Measurements from ENCODE around the gene GLOD5. TPM values are rescaled to one million over a fixed set of nuclear protein-coding genes. Genes with fewer than 3 reads are reported as not detected.

GLOD5 gene
- total and polyA plus RNA-seq, 9 of the 15 experiments (the other 6 are each of a cell fraction or from before 2014, with no cell fraction given): 0.27 to 4.4 (median 2.2) TPM

DNA sequence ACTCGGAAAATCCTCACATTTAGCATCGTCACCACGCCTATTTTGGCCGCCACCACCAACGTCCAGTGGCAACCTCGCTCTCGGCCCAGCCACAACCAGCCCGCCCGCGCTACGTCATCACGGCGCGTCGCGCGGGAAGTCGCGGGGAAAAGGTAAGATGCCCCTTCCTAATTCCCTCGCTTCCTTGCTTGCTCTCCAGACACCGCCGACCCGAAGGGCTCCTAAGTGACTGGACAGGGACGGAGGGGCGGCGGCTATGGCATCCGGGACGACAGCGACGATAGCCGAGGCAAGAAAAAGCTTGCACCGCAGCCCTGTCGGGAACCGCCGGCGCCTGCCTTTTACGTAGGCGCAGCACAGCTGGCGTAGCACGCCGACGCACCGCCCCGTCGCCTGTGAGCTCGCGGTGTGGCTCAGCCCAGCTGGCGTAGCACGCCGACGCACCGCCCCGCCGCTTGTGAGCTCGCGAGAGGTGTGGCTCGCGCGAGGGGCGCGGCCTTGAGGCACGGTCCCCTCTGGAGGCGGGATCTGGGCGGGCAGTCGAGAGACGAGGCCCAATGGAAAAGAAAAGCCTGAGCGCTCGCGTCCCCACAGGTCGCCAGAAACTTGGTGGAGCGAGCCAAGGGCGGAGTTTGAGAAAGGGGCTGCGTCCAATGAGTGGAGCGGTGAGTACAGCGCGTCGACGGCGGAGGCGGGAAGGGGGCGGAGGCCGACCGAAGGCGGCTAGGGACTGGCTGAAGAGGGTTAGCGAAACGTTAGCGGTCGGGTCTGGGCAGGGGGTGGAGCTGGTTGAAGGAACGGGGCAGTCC lies 39.9 kb downstream of the GLOD5 start, which contains the start of gene HDAC6 (continued):
- TF ChIP-seq SP1 (CRISPR knock-in tag; IDR thresholded peaks at IDR 0.05): peak; percentile 97
- TF ChIP-seq, protein P1, sequence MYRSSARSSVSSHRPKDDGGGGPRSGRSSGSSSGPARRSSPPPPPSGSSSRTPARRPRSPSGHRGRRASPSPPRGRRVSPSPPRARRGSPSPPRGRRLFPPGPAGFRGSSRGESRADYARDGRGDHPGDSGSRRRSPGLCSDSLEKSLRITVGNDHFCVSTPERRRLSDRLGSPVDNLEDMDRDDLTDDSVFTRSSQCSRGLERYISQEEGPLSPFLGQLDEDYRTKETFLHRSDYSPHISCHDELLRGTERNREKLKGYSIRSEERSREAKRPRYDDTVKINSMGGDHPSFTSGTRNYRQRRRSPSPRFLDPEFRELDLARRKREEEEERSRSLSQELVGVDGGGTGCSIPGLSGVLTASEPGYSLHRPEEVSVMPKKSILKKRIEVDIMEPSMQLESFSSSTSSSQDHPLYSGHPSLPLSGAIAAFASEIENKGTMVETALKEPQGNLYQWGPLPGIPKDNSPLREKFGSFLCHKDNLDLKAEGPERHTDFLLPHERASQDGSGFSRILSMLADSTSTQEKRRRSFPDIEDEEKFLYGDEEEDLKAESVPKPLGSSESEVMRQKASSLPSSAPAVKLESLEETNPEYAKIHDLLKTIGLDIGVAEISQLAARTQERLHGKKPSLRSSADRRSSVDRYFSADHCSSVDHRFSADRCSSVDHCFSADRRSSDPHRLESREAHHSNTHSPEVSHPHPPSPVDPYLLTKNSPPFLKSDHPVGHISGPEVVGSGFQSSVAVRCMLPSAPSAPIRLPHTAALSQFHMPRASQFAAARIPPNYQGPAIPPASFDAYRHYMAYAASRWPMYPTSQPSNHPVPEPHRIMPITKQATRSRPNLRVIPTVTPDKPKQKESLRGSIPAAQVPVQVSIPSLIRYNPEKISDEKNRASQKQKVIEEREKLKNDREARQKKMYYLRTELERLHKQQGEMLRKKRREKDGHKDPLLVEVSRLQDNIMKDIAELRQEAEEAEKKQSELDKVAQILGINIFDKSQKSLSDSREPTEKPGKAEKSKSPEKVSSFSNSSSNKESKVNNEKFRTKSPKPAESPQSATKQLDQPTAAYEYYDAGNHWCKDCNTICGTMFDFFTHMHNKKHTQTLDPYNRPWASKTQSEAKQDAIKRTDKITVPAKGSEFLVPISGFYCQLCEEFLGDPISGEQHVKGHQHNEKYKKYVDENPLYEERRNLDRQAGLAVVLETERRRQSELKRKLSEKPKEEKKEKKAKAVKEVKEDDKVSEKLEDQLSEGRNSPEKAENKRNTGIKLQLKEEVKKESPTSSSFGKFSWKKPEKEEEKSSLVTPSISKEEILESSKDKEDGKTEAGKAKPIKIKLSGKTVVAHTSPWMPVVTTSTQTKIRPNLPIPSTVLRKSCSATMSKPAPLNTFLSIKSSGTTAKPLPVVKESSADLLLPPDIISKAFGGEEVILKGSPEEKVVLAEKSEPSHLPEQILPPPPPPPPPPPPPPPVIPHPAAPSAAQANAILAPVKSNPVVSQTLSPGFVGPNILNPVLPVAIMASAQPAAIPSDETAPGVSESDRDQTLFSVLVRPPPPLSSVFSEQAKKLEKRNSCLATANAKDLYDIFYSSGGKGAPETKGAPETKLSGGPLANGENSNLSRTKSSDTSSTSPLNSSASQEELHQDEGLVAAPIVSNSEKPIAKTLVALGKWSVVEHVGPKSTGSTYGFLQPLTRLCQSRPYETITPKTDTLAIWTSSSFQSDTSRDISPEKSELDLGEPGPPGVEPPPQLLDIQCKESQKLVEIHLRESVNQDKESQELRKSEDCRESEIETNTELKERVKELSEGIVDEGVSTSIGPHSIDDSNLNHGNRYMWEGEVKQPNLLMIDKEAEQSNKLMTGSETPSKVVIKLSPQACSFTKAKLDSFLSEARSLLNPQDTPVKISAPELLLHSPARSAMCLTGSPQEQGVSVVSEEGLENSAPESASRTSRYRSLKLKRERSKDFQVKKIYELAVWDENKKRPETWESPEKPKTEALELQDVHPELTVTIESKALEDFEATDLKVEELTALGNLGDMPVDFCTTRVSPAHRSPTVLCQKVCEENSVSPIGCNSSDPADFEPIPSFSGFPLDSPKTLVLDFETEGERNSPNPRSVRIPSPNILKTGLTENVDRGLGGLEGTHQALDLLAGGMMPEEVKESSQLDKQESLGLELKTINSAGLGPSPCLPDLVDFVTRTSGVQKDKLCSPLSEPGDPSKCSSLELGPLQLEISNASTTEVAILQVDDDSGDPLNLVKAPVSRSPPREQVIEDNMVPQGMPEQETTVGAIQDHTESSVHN (IDR thresholded peaks at IDR 0.05; ENCODE audit: borderline replicate concordance in 1 of 2, low read depth in 1 of 2): no peak
- no peak for TF ChIP-seq RHOXF2B (CRISPR knock-in tag; conservative IDR thresholded peaks at IDR 0.05)
- peak; percentile 8; the same call in 1 of the 2 replicates for TF ChIP-seq SUPT5H (IDR thresholded peaks at IDR 0.05)
- TF ChIP-seq HNRNPL (IDR thresholded peaks at IDR 0.05; ENCODE audit: low read depth, low read length): no peak
- TF ChIP-seq L3MBTL2 (IDR thresholded peaks at IDR 0.05): peak; percentile 71; the same call in 1 of the 2 replicates
- no peak for TF ChIP-seq BRCA1 (IDR thresholded peaks at IDR 0.05)
- no peak for TF ChIP-seq BRCA1 (CRISPR knock-in tag; IDR thresholded peaks at IDR 0.05)
- no peak for TF ChIP-seq NONO (IDR thresholded peaks at IDR 0.05; ENCODE audit: low read depth in 2 of 2, low read length in 1 of 2)
- no peak for TF ChIP-seq PHF21A (IDR thresholded peaks at IDR 0.05; ENCODE audit: borderline replicate concordance, low read depth)
- no peak for TF ChIP-seq FOSL1 (tag; conservative IDR thresholded peaks at IDR 0.05)
- no peak for TF ChIP-seq OTX1 (CRISPR knock-in tag; IDR thresholded peaks at IDR 0.05)
- no peak for TF ChIP-seq CBFB (CRISPR knock-in tag; IDR thresholded peaks at IDR 0.05)
- no peak for TF ChIP-seq KDM2B (CRISPR knock-in tag; IDR thresholded peaks at IDR 0.05)
- TF ChIP-seq, protein P2, sequence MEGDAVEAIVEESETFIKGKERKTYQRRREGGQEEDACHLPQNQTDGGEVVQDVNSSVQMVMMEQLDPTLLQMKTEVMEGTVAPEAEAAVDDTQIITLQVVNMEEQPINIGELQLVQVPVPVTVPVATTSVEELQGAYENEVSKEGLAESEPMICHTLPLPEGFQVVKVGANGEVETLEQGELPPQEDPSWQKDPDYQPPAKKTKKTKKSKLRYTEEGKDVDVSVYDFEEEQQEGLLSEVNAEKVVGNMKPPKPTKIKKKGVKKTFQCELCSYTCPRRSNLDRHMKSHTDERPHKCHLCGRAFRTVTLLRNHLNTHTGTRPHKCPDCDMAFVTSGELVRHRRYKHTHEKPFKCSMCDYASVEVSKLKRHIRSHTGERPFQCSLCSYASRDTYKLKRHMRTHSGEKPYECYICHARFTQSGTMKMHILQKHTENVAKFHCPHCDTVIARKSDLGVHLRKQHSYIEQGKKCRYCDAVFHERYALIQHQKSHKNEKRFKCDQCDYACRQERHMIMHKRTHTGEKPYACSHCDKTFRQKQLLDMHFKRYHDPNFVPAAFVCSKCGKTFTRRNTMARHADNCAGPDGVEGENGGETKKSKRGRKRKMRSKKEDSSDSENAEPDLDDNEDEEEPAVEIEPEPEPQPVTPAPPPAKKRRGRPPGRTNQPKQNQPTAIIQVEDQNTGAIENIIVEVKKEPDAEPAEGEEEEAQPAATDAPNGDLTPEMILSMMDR (IDR thresholded peaks at IDR 0.05 in 2 of 3, conservative IDR thresholded peaks at IDR 0.05 in 1 of 3; ENCODE audit: insufficient read depth in 2 of 3, low read depth in 1 of 3, low read length in 3 of 3): no peak
- no peak for TF ChIP-seq HDAC6 (IDR thresholded peaks at IDR 0.05; ENCODE audit: low read depth, low read length)
- TF ChIP-seq ZNF699 (CRISPR knock-in tag; IDR thresholded peaks at IDR 0.05; ENCODE audit: insufficient replicate concordance): no peak
